ENCODE data around the gene STK24. TPM values are rescaled to one million over a fixed set of nuclear protein-coding genes. Genes with fewer than 3 reads are reported as not detected.

The STK24 gene
- total and polyA plus RNA-seq, 2 of the 8 experiments (the other 6 are each of a cell fraction or from before 2014, with no cell fraction given), result 62.8 to 143 TPM

DNA sequence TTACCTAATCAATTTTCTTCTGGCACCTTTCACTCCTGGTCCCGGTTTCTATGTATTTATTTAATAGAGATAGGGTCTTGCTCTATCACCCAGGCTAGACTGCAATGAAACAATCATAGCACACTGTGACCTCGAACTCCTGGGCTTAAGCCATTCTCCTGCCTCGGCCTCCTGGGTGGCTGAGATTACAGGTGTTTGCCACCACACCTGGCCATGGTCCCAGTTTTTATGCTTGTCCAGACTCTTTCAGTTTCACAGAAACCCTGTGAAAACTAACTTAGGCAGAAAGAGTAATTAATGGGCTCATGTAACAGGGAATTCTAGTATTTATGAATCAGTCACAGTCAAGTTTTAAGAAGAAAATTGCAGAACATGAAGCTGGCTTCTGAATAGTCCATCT lies 9.0 kb upstream of the STK24 start (continued):
- no peak for TF ChIP-seq SUZ12 (IDR thresholded peaks at IDR 0.05; ENCODE audit: low read length)
- TF ChIP-seq, protein P1, sequence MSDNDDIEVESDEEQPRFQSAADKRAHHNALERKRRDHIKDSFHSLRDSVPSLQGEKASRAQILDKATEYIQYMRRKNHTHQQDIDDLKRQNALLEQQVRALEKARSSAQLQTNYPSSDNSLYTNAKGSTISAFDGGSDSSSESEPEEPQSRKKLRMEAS (IDR thresholded peaks at IDR 0.05), result no peak
- TF ChIP-seq BCL11A (IDR thresholded peaks at IDR 0.05; ENCODE audit: low read depth in 2 of 2, low read length in 2 of 2), result no peak
- TF ChIP-seq, protein P2, sequence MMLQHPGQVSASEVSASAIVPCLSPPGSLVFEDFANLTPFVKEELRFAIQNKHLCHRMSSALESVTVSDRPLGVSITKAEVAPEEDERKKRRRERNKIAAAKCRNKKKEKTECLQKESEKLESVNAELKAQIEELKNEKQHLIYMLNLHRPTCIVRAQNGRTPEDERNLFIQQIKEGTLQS (IDR thresholded peaks at IDR 0.05; ENCODE audit: insufficient read depth, low read depth, low read length), result no peak
- no peak for TF ChIP-seq POLR2AphosphoS5 (IDR thresholded peaks at IDR 0.05; ENCODE audit: low read depth, low read length)
